Pulmonary artery endothelial cell (primary cell): ENCODE results near the gene KLHL33. TPM values are rescaled to one million over a fixed set of nuclear protein-coding genes. Genes with fewer than 3 reads are reported as not detected.

ENCODE experiments used
- DNase-seq: peaks from one replicate; pipeline ENCODE4 v3.0.0-alpha.2; 2011; ENCODE audit warnings: low read depth, low spot score
- total RNA-seq: library from RNA; depleted of rRNA; stranded (reverse); fragments of >200 nt; gene quantifications from 2 replicates; pipeline ENCODE4 v1.2.3, GENCODE V29; 2014

KLHL33 gene
- total RNA-seq, 1 donor from 2014 or later: under 0.01 TPM

DNA sequence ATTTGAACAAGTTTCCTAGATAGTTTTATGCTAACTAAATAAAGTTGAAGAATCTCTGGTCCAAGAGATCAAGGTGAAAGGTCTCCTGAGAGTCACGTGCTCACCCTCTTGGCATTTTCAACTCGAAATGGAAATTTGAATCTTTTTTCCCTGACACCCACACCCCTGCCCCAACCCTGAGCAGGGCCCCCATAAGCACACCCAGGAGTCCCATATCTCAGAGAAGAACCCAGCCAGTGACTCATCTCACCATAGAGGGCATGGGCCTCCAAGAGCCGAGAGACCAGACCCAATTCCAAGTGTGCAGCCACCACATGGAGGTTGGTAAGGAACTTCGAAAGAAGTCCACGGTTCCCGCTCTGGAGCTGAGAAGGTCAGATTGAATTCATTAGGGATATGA, 55.3 kb downstream of the KLHL33 start:
- no peak for DNase-seq

- DNase-seq: no peak
Measured at GRCh38 chr14:20379743-20380142, 56.2 kb downstream of the KLHL33 start.

DNA sequence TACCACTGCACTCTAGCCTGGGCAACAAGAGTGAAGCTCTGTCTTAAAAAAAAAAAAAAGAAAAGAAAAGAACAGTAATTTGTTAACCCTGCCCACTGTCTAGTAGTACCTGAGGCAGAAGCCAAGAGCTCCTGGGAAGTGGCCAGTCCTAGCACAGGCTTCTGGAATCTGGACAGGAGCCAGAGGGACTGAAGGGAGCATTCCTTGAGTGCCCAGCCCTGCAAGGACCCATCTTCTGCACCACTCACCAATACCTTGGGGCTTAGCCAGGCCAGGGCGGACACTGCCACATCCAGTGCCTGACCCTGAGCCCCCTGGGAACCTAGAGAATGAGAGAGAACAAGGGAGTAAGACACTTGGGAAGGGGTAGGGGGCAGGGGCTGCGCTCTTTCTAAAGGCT, 58.8 kb downstream of the KLHL33 start:
- no peak for DNase-seq

DNA sequence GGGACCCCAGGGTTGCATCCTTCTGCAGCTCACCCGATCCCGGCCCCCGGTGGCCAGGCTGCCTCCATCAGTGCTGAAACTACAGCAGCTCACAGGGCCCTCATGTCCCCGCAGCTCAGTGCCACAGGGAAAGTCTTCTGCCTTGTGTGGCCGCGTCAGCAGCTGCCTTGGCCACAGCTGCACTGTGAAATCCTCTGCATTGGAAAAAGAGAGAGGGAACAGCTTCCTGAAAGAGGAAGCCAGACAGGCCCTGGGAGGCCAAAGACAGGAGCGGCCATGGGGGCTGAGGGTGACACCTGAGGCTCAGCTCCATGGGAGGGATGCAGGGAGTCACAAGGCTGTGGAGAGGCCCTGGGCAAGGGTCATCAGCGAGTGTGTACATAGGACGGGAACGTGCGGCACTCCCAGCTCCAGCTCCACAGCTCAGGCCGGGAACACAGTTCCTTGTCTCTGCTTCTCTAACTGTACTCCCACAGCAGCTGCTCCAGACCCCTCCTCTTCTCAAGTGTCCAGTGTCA, 59.8 kb downstream of the KLHL33 start:
- DNase-seq: no peak

Other genes starting within 250 kb of the KLHL33 start
- not detected in 2 replicates for gene OR11G2, start 245.3 kb downstream of the KLHL33 start, total RNA-seq
- gene OR11H6, start 212.5 kb downstream of the KLHL33 start, total RNA-seq: not detected in 2 replicates
- gene OR11H7, start 207.2 kb downstream of the KLHL33 start, total RNA-seq: not detected in 2 replicates
- gene OR11H4, start 196.9 kb downstream of the KLHL33 start, total RNA-seq: not detected in 2 replicates
- 16.8 and 30.2 TPM in 2 replicates for gene TTC5, start 130.2 kb downstream of the KLHL33 start, total RNA-seq
- gene CCNB1IP1, start 102.9 kb downstream of the KLHL33 start, total RNA-seq: 26.7 and 49.1 TPM in 2 replicates
- 9.0 and 14.1 TPM in 2 replicates for gene PARP2, start 92.5 kb downstream of the KLHL33 start, total RNA-seq
- gene TEP1, start 22.7 kb downstream of the KLHL33 start, total RNA-seq: 16.6 and 28.2 TPM in 2 replicates
- gene OSGEP, start 18.6 kb upstream of the KLHL33 start, total RNA-seq: 38.4 and 42.6 TPM in 2 replicates
- gene APEX1, start 19.1 kb upstream of the KLHL33 start, total RNA-seq: 128 and 143 TPM in 2 replicates
- gene PIP4P1, start 25.3 kb upstream of the KLHL33 start, total RNA-seq: 21.0 and 22.0 TPM in 2 replicates
- gene PNP, start 33.2 kb upstream of the KLHL33 start, total RNA-seq: 219 and 286 TPM in 2 replicates
- 0.33 TPM in 1 of 2 replicates, not detected in the other for gene RNASE10, start 69.4 kb upstream of the KLHL33 start, total RNA-seq
- gene RNASE9, start 124.9 kb upstream of the KLHL33 start, total RNA-seq: not detected in 2 replicates
- gene RNASE11, start 151.8 kb upstream of the KLHL33 start, total RNA-seq: not detected in 2 replicates
- not detected in 2 replicates for gene RNASE12, start 155.2 kb upstream of the KLHL33 start, total RNA-seq
- not detected in 2 replicates for gene OR6S1, start 205.5 kb upstream of the KLHL33 start, total RNA-seq
- 4.2 and 18.6 TPM in 2 replicates for gene RNASE4, start 248.4 kb upstream of the KLHL33 start, total RNA-seq